Thyroid gland (tissue), 4 donors: ENCODE data around the gene TAS2R20. TPM values are rescaled to one million over a fixed set of nuclear protein-coding genes. Genes with fewer than 3 reads are reported as not detected.

ENCODE experiments used
- DNase-seq, 2 donors: peaks; one replicate each; pipeline ENCODE4 v3.0.0-alpha.2; 2019
- H3K27ac ChIP-seq, 3 donors: fragments of 200-600 bp; sonication (generic); 1 replicate in 2 of 3; 2 replicates in 1 of 3; pipeline ENCODE4 v1.5.1; 2016 to 2019; ENCODE audit warnings: mild to moderate bottlenecking in 1 of 3, moderate library complexity in 1 of 3
- H3K27me3 ChIP-seq: fragments of 200-600 bp; sonication (generic); one replicate; pipeline ENCODE4 v1.5.1; 2019
- H3K36me3 ChIP-seq, 2 donors: fragments of 200-600 bp; sonication (generic); one replicate each; pipeline ENCODE4 v1.5.1; 2016 to 2019
- H3K4me1 ChIP-seq, 2 donors: fragments of 200-600 bp; sonication (generic); one replicate each; pipeline ENCODE4 v1.5.1; 2017 to 2019
- H3K4me3 ChIP-seq, 3 donors: fragments of 200-600 bp; sonication (generic); replicated peaks in 1 of 3; 1 replicate in 2 of 3; 2 replicates in 1 of 3; pipeline ENCODE4 v1.5.1; 2016; ENCODE audit warnings: mild to moderate bottlenecking in 1 of 3
- H3K9me3 ChIP-seq: fragments of 200-600 bp; sonication (generic); one replicate; pipeline ENCODE4 v1.5.1; 2017
- CTCF ChIP-seq, 6 experiments: fragments of 200-600 bp in 3 of 6; fragments of 450-650 bp in 3 of 6; sonication (generic) in 3 of 6; IDR thresholded peaks; one replicate each; pipeline ENCODE4 v1.5.1; 2016 to 2019; ENCODE audit warnings: antibody characterized with exemption in 6 of 6, mild to moderate bottlenecking in 2 of 6, inconsistent platforms in 1 of 6, moderate library complexity in 1 of 6
- POLR2A ChIP-seq, 2 donors: fragments of 450-650 bp; IDR thresholded peaks; one replicate each; pipeline ENCODE4 v1.6.1; 2017; ENCODE audit warnings: antibody characterized with exemption in 2 of 2, mild to moderate bottlenecking in 2 of 2, moderate library complexity in 1 of 2
- WGBS, 2 donors: methylation state at CpG; one replicate each; pipeline ENCODE4 v1.1.5; 2017; 5-methylcytosine and 5-hydroxymethylcytosine counted together
- intact Hi-C: fragments of 100-400 bp; cut with DNase I; formaldehyde crosslinking; loops from one replicate; pipeline ENCODE4 v1.15.1; 2023
- total RNA-seq, 4 donors: library from RNA; depleted of rRNA; stranded (reverse); fragments of >200 nt; gene quantifications; one replicate each; pipeline ENCODE4 v1.2.3, GENCODE V29; 2016

TAS2R20 gene
- total RNA-seq, 4 donors from 2014 or later = 6.2 to 9.8 (median 7.1) TPM

- no peaks in the 10 kb centered on the region for H3K27me3 ChIP-seq
- H3K36me3 ChIP-seq = no peaks in the 10 kb centered on the region
- no peak overlapping the region for H3K4me3 ChIP-seq
- H3K27ac ChIP-seq = no peak overlapping the region
- DNase-seq = no peak
- no peaks in the 10 kb centered on the region for H3K4me1 ChIP-seq
- intact Hi-C loops = no loop called here
- no peak for TF ChIP-seq CTCF (IDR thresholded peaks at IDR 0.05)
- no peak for TF ChIP-seq POLR2A (IDR thresholded peaks at IDR 0.05)
- H3K9me3 ChIP-seq = no peaks in the 10 kb centered on the region
- 91 to 94% methylated on average over 6 of the region's 6 CpGs for WGBS, 2 donors
Measured at GRCh38 chr12:11026118-11026517, 28.0 kb upstream of the TAS2R20 start.

GRCh38 chr12:11023387-11023786, 25.3 kb upstream of the TAS2R20 start:
- intact Hi-C loops = no loop called here

GRCh38 chr12:11022520-11022919, 24.4 kb upstream of the TAS2R20 start, which contains the start of gene TAS2R19:
TSS of gene TAS2R19 (minus strand) at chr12:11022620. CDS start at chr12:11022571, 49 bp downstream.
- no peak for TF ChIP-seq CTCF (IDR thresholded peaks at IDR 0.05)
- no peak for TF ChIP-seq POLR2A (IDR thresholded peaks at IDR 0.05)
- no peaks in the 10 kb centered on the region for H3K36me3 ChIP-seq

More at GRCh38 chr12:11023387-11023786, 25.3 kb upstream of the TAS2R20 start:
- Histone ChIP-seq H3K4me3 (no peak overlapping the region), H3K36me3 (no peaks in the 10 kb centered on the region), H3K9me3 (no peaks in the 10 kb centered on the region), H3K4me1 (no peaks in the 10 kb centered on the region), H3K27me3 (no peaks in the 10 kb centered on the region), H3K27ac (no peak overlapping the region)
- no peak for DNase-seq
- 95 to 97% methylated on average over 2 of the region's 2 CpGs for WGBS, 2 donors
- TF ChIP-seq CTCF (IDR thresholded peaks at IDR 0.05) (no peak), POLR2A (IDR thresholded peaks at IDR 0.05) (no peak)

GRCh38 chr12:11016937-11017336, 18.8 kb upstream of the TAS2R20 start:
- no peak overlapping the region for H3K4me3 ChIP-seq
- H3K36me3 ChIP-seq = no peaks in the 10 kb centered on the region
- intact Hi-C loops = no loop called here
- no peak for DNase-seq
- WGBS, 2 donors = 94 to 95% methylated on average over 1 of the region's 1 CpG
- TF ChIP-seq CTCF (IDR thresholded peaks at IDR 0.05) (no peak), POLR2A (IDR thresholded peaks at IDR 0.05) (no peak)
- H3K27ac ChIP-seq = no peak overlapping the region
- no peaks in the 10 kb centered on the region for H3K4me1 ChIP-seq
- no peaks in the 10 kb centered on the region for H3K9me3 ChIP-seq
- H3K27me3 ChIP-seq = no peaks in the 10 kb centered on the region

More at GRCh38 chr12:11022520-11022919, 24.4 kb upstream of the TAS2R20 start, which contains the start of gene TAS2R19:
- 89 to 93% methylated on average over 1 of the region's 1 CpG for WGBS, 2 donors
- H3K27ac ChIP-seq = no peak within 1 kb of the TSS
- no peak within 1 kb of the TSS for H3K4me3 ChIP-seq
- H3K4me1 ChIP-seq = no peaks in the 10 kb centered on the region
- H3K27me3 ChIP-seq = no peaks in the 10 kb centered on the region
- no peak for DNase-seq
- no peaks in the 10 kb centered on the region for H3K9me3 ChIP-seq
- intact Hi-C loops = no loop called here

GRCh38 chr12:11015775-11016430, 17.8 kb upstream of the TAS2R20 start:
- Histone ChIP-seq H3K4me3 (no peak overlapping the region), H3K36me3 (no peaks in the 10 kb centered on the region), H3K4me1 (no peaks in the 10 kb centered on the region), H3K27ac (no peak overlapping the region), H3K27me3 (no peaks in the 10 kb centered on the region), H3K9me3 (no peaks in the 10 kb centered on the region)
- intact Hi-C loops = no loop called here
- no peak for DNase-seq
- TF ChIP-seq CTCF (IDR thresholded peaks at IDR 0.05) (no peak), POLR2A (IDR thresholded peaks at IDR 0.05) (no peak)
- WGBS, 2 donors = 88 to 90% methylated on average over 4 of the region's 4 CpGs
